Mesenchymal stem cell (in vitro differentiated cells and primary cell): ENCODE data around the gene THBS3.

Source experiments
- DNase-seq: peaks from one replicate; pipeline ENCODE4 v3.0.0-alpha.2; 2013
- H2AFZ ChIP-seq: one replicate; pipeline ENCODE4 v1.6.1; 2013; ENCODE audit warnings: low read depth, mild to moderate bottlenecking, control low read depth, inconsistent platforms, low read length, moderate library complexity
- H2AK5ac ChIP-seq: 2 replicates; pipeline ENCODE4 v1.6.1; 2013; ENCODE audit warnings: low read length, moderate library complexity, mild to moderate bottlenecking, inconsistent platforms; ENCODE audit not compliant: severe bottlenecking
- H2BK120ac ChIP-seq: one replicate; pipeline ENCODE4 v1.6.1; 2013; ENCODE audit warnings: low read depth, mild to moderate bottlenecking, inconsistent platforms, low read length, moderate library complexity
- H2BK12ac ChIP-seq, 2 experiments: one replicate each; pipeline ENCODE4 v1.6.1; 2013; ENCODE audit warnings: inconsistent platforms in 2 of 2, low read length in 2 of 2, mild to moderate bottlenecking in 2 of 2, moderate library complexity in 2 of 2, control low read depth in 1 of 2
- H2BK15ac ChIP-seq: one replicate; pipeline ENCODE4 v1.6.1; 2013; ENCODE audit warnings: mild to moderate bottlenecking, low read depth, inconsistent platforms; ENCODE audit not compliant: poor library complexity, severe bottlenecking
- H2BK5ac ChIP-seq: 2 replicates; pipeline ENCODE4 v1.6.1; 2013; ENCODE audit warnings: low read depth, mild to moderate bottlenecking, low read length, control low read depth, inconsistent platforms; ENCODE audit not compliant: poor library complexity, severe bottlenecking
- H3K14ac ChIP-seq, 2 experiments: one replicate each; pipeline ENCODE4 v1.6.1; 2013; ENCODE audit warnings: inconsistent platforms in 2 of 2, low read length in 2 of 2, control low read depth in 1 of 2, mild to moderate bottlenecking in 1 of 2, moderate library complexity in 1 of 2
- H3K18ac ChIP-seq, 2 experiments: one replicate each; pipeline ENCODE4 v1.6.1; 2013; ENCODE audit warnings: inconsistent platforms in 2 of 2, low read length in 2 of 2, control low read depth in 1 of 2, low read depth in 1 of 2, mild to moderate bottlenecking in 1 of 2
- H3K23ac ChIP-seq, 2 experiments: one replicate each; pipeline ENCODE4 v1.6.1; 2013; ENCODE audit warnings: inconsistent platforms in 2 of 2, low read length in 2 of 2, mild to moderate bottlenecking in 2 of 2, moderate library complexity in 2 of 2, control low read depth in 1 of 2
- H3K27ac ChIP-seq: 2 replicates; pipeline ENCODE4 v1.5.1; 2013; ENCODE audit warnings: mild to moderate bottlenecking, moderate library complexity, low read length, control low read depth, inconsistent platforms; ENCODE audit not compliant: poor library complexity, severe bottlenecking
- H3K27me3 ChIP-seq, 2 experiments: 2 replicates each; pipeline versions ENCODE4 v1.6.1 to v1.7.0; 2013; ENCODE audit warnings: low read length in 2 of 2, mild to moderate bottlenecking in 2 of 2, moderate library complexity in 2 of 2, control low read depth in 1 of 2, inconsistent platforms in 1 of 2; ENCODE audit not compliant: control insufficient read depth in 1 of 2, insufficient read depth in 1 of 2
- H3K36me3 ChIP-seq, 2 experiments: 2 replicates each; pipeline versions ENCODE4 v1.6.1 to v1.7.0; 2013; ENCODE audit warnings: low read length in 2 of 2, control low read depth in 1 of 2, inconsistent platforms in 1 of 2, low read depth in 1 of 2, mild to moderate bottlenecking in 1 of 2; ENCODE audit not compliant: insufficient read depth in 2 of 2, control insufficient read depth in 1 of 2
- H3K4ac ChIP-seq, 2 experiments: one replicate each; pipeline ENCODE4 v1.6.1; 2013; ENCODE audit warnings: inconsistent platforms in 2 of 2, low read length in 2 of 2, mild to moderate bottlenecking in 2 of 2, moderate library complexity in 2 of 2, control low read depth in 1 of 2, low read depth in 1 of 2
- H3K4me1 ChIP-seq: 2 replicates; pipeline ENCODE4 v1.6.1; 2013; ENCODE audit warnings: low read depth, low read length, control low read depth; ENCODE audit not compliant: control insufficient read depth, insufficient read depth
- H3K4me2 ChIP-seq: 2 replicates; pipeline ENCODE4 v1.6.1; 2013; ENCODE audit warnings: low read length, mild to moderate bottlenecking, inconsistent platforms; ENCODE audit not compliant: poor library complexity, severe bottlenecking
- H3K4me3 ChIP-seq, 2 experiments: 2 replicates each; pipeline versions ENCODE4 v1.5.1 to v1.7.0; 2013; ENCODE audit warnings: low read length in 2 of 2, mild to moderate bottlenecking in 2 of 2, control low read depth in 1 of 2, low read depth in 1 of 2; ENCODE audit not compliant: insufficient read depth in 1 of 2
- H3K79me1 ChIP-seq: replicated peaks from 2 replicates; pipeline ENCODE4 v1.6.1; 2013; ENCODE audit warnings: mild to moderate bottlenecking, control low read depth, low read length, inconsistent platforms; ENCODE audit not compliant: poor library complexity, severe bottlenecking
- H3K9ac ChIP-seq: 2 replicates; pipeline ENCODE4 v1.7.0; 2013; ENCODE audit warnings: mild to moderate bottlenecking, low read length, moderate library complexity
- H3K9me3 ChIP-seq: 2 replicates; pipeline ENCODE4 v1.7.0; 2013; ENCODE audit warnings: mild to moderate bottlenecking, low read length; ENCODE audit not compliant: control insufficient read depth
- H4K8ac ChIP-seq: one replicate; pipeline ENCODE4 v1.6.1; 2013; ENCODE audit warnings: inconsistent platforms, mild to moderate bottlenecking, low read length, moderate library complexity
- H4K91ac ChIP-seq: one replicate; pipeline ENCODE4 v1.6.1; 2013; ENCODE audit warnings: mild to moderate bottlenecking, low read length, inconsistent platforms
- whole genome bisulfite sequencing: methylation state at CpG from one replicate; pipeline ENCODE4 v1.1.7; 2013; ENCODE audit warnings: mixed read lengths; 5-methylcytosine and 5-hydroxymethylcytosine counted together

The THBS3 gene

DNA sequence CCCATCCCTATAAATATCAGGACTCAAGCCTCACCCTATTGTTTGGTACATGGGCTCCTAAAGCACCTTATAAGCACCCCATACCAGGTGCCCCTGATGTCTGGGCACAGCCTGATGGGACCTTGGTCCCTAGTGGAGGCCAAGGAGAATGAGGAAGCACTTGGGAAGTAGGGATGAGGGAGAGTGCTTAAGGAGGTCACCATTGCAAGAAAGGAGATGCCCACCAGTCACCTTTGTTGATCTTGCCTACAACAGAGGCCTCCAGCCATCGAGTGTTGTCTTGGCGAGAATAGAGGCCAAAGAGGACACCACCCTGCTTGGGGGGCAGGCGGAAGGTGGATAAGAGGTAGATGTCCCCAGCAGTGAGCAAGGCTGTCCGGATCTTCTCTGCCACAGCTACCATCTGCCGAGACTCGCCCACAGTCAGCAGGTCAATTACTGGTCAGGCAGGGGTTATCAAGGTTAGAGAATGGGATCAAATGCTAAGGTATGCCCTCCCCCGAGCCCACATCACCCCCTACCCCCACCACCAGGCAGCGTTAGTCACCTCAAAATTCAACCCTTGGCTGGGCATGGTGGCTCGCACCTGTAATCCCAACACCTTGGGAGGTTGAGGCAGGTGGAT lies 1.6 kb downstream of the THBS3 start:
- Histone ChIP-seq H2AK5ac (no peak overlapping the region), H2AFZ (no peak overlapping the region), H3K79me1 (peaks cover 18% of the 10 kb centered on the region), H3K36me3 (peaks cover 32 to 41% of the 10 kb centered on the region in 2 experiments), H2BK5ac (no peak overlapping the region), H3K9ac (peak overlapping the region; percentile 17), H2BK15ac (no peak overlapping the region), H3K27me3 (no peaks in the 10 kb centered on the region), H2BK12ac (no peak overlapping the region), H3K14ac (no peak overlapping the region), H4K91ac (peak overlapping the region; percentile 22), H4K8ac (no peak overlapping the region), H3K4me1 (peaks cover 17% of the 10 kb centered on the region), H3K4me2 (no peak overlapping the region), H3K4me3 (no peak overlapping the region), H3K27ac (no peak overlapping the region), H3K23ac (no peak overlapping the region), H3K4ac (no peak overlapping the region), H2BK120ac (no peak overlapping the region), H3K18ac (no peak overlapping the region), H3K9me3 (no peaks in the 10 kb centered on the region)
- 74% methylated on average over 6 of the region's 9 CpGs for WGBS
- DNase-seq, result no peak

DNA sequence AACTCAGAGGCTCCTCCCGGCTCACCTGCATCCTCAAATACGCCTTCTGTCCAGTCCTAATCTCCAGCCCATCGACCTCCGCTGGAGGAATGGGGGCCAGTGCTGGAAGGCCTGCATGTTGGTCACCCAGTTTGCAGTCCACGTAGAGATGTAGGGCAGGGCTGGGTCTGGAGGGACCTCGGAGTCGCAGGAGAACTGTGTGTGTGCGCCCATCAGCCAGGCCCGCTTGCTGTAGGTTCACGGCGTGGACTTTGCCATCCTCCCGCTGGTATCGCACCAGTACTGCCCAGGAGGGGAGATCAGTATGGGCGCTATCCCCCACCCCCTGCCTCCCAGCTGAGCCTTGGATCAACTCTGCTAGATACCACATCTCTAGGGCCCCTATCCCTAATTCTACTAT lies 2.7 kb downstream of the THBS3 start:
- Histone ChIP-seq H4K8ac (no peak overlapping the region), H3K14ac (no peak overlapping the region), H3K18ac (no peak overlapping the region), H3K4ac (no peak overlapping the region), H3K4me1 (peaks cover 17% of the 10 kb centered on the region), H3K79me1 (peaks cover 10% of the 10 kb centered on the region), H2AFZ (no peak overlapping the region), H2BK120ac (no peak overlapping the region), H3K23ac (no peak overlapping the region), H2BK5ac (no peak overlapping the region), H4K91ac (no peak overlapping the region), H3K27ac (no peak overlapping the region), H3K4me2 (no peak overlapping the region), H3K36me3 (peaks cover 37 to 46% of the 10 kb centered on the region in 2 experiments), H3K9me3 (no peaks in the 10 kb centered on the region), H2BK15ac (peak overlapping the region; percentile 44), H2BK12ac (no peak overlapping the region), H2AK5ac (no peak overlapping the region), H3K4me3 (no peak overlapping the region), H3K9ac (no peak overlapping the region), H3K27me3 (no peaks in the 10 kb centered on the region)
- WGBS, result 96% methylated on average over 14 of the region's 14 CpGs
- no peak for DNase-seq

DNA sequence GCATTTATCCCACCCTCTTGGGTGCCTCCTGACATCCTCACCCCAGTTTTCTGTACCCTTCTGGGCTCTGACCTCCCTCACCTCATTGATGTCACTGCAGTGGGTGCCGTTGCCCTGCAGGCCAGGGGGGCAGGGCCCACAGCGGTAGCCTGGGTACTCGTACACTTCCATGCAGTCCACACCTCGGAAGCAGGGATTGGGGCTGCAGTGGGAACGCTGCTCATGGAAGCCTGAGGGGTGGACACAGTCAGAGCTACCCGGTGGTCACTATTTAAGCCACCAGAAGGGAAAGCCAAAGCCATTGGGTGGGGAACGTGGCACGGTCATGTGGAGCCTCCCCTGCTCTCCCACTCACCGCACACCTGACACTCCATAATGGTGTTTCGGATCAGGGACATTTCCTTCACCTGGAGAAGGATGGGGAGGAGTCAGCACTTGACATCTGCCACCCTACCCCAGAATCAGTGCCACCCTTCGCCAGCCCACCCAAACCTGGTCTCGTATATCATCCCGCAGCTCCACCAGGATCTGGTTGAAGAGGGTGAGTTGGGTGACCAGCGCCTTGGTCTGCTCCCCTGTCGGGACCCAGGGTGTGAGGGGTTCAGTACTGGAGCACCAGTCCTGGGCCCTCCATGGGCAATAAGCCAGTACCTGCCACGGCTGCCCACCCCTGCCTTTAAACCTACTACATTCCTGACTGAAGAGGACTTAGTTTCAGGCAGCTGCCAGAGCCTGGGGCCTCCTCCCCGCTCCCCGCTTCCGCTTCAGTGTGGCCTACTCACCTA lies 4.8 kb downstream of the THBS3 start:
- H3K4me1 ChIP-seq, result peaks cover 13% of the 10 kb centered on the region
- H3K9ac ChIP-seq, result no peak overlapping the region
- H3K23ac ChIP-seq, result no peak overlapping the region
- H3K4me2 ChIP-seq, result no peak overlapping the region
- no peak overlapping the region for H2AFZ ChIP-seq
- H2BK5ac ChIP-seq, result no peak overlapping the region
- no peak overlapping the region for H2BK120ac ChIP-seq
- no peak overlapping the region for H4K8ac ChIP-seq
- DNase-seq, result no peak
- H3K4me3 ChIP-seq, result no peak overlapping the region
- H2AK5ac ChIP-seq, result no peak overlapping the region
- peaks cover 3% of the 10 kb centered on the region for H3K79me1 ChIP-seq
- no peaks in the 10 kb centered on the region for H3K27me3 ChIP-seq
- H3K14ac ChIP-seq, result no peak overlapping the region
- H3K9me3 ChIP-seq, result no peaks in the 10 kb centered on the region
- peak overlapping the region in 1 of 2 experiments; percentile 15 for H2BK12ac ChIP-seq
- H3K4ac ChIP-seq, result no peak overlapping the region
- H3K27ac ChIP-seq, result no peak overlapping the region
- no peak overlapping the region for H2BK15ac ChIP-seq
- no peak overlapping the region for H4K91ac ChIP-seq
- no peak overlapping the region for H3K18ac ChIP-seq
- peaks cover 46 to 61% of the 10 kb centered on the region in 2 experiments for H3K36me3 ChIP-seq
- 94% methylated on average over 16 of the region's 19 CpGs for WGBS

DNA sequence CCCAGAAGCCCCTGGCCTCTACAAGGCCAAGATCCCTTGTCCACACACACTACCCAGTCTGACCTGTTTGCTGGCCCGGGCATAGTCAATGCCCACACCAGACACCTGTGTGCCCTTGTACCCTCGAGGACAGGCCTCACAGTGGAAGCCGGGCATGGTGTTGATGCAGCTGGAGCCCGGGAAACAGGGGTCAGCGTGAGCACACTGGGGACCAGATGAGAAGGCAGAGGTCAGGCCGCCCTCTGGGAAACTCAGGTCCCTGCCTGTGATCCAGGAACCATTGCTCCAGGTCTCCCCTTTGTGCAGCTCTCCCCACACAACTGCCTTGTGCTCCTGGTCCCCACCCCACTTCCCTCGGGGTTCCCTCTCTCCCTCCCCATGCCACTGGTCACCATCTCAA lies 5.5 kb downstream of the THBS3 start:
- no peaks in the 10 kb centered on the region for H3K27me3 ChIP-seq
- H2AFZ ChIP-seq, result no peak overlapping the region
- H3K9me3 ChIP-seq, result no peaks in the 10 kb centered on the region
- no peak overlapping the region for H2BK5ac ChIP-seq
- no peak overlapping the region for H3K14ac ChIP-seq
- no peak overlapping the region for H3K18ac ChIP-seq
- no peak overlapping the region for H3K23ac ChIP-seq
- no peak overlapping the region for H3K27ac ChIP-seq
- H2AK5ac ChIP-seq, result no peak overlapping the region
- H2BK15ac ChIP-seq, result no peak overlapping the region
- H3K36me3 ChIP-seq, result peaks cover 53 to 69% of the 10 kb centered on the region in 2 experiments
- H2BK120ac ChIP-seq, result no peak overlapping the region
- DNase-seq, result no peak
- H3K4ac ChIP-seq, result no peak overlapping the region
- H4K8ac ChIP-seq, result no peak overlapping the region
- H4K91ac ChIP-seq, result no peak overlapping the region
- H3K79me1 ChIP-seq, result peaks cover 6% of the 10 kb centered on the region
- H3K4me3 ChIP-seq, result no peak overlapping the region
- WGBS, result 95% methylated on average over 7 of the region's 7 CpGs
- no peak overlapping the region for H3K4me2 ChIP-seq
- no peak overlapping the region for H3K9ac ChIP-seq
- no peak overlapping the region for H2BK12ac ChIP-seq
- H3K4me1 ChIP-seq, result peaks cover 6% of the 10 kb centered on the region
